ENCODE results near the gene HS6ST3. TPM values are rescaled to one million over a fixed set of nuclear protein-coding genes. Genes with fewer than 3 reads are reported as not detected.

Gene HS6ST3
- total RNA-seq, 4 donors from 2014 or later: 0.97 to 2.2 (median 2.0) TPM

- Histone ChIP-seq H3K27ac (no peak overlapping the region), H3K36me3 (no peaks in the 10 kb centered on the region), H3K9me3 (no peaks in the 10 kb centered on the region), H3K27me3 (peaks cover 0 to 3% (median 0%) of the 10 kb centered on the region in 3 donors), H3K4me3 (no peak overlapping the region), H3K4me1 (no peaks in the 10 kb centered on the region)
- TF ChIP-seq POLR2A (IDR thresholded peaks at IDR 0.05): no peak
- TF ChIP-seq, protein P1, sequence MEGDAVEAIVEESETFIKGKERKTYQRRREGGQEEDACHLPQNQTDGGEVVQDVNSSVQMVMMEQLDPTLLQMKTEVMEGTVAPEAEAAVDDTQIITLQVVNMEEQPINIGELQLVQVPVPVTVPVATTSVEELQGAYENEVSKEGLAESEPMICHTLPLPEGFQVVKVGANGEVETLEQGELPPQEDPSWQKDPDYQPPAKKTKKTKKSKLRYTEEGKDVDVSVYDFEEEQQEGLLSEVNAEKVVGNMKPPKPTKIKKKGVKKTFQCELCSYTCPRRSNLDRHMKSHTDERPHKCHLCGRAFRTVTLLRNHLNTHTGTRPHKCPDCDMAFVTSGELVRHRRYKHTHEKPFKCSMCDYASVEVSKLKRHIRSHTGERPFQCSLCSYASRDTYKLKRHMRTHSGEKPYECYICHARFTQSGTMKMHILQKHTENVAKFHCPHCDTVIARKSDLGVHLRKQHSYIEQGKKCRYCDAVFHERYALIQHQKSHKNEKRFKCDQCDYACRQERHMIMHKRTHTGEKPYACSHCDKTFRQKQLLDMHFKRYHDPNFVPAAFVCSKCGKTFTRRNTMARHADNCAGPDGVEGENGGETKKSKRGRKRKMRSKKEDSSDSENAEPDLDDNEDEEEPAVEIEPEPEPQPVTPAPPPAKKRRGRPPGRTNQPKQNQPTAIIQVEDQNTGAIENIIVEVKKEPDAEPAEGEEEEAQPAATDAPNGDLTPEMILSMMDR (IDR thresholded peaks at IDR 0.05 in 4 of 5, conservative IDR thresholded peaks at IDR 0.05 in 1 of 5): no peak
- DNase-seq: no peak
- intact Hi-C loops (cut with DNase I; ENCODE audit: low total_unique reads): no loop called here
- ATAC-seq: no peak
- in situ Hi-C loops (cut with MboI; ENCODE audit: low sequenced_read_pairs in 4 of 4): no loop called here
Observed at GRCh38 chr13:96081888-96082287, 8.0 kb upstream of the HS6ST3 start.

GRCh38 chr13:96082640-96083039, 7.3 kb upstream of the HS6ST3 start:
- peaks cover 0 to 3% (median 0%) of the 10 kb centered on the region in 3 donors for H3K27me3 ChIP-seq

DNA sequence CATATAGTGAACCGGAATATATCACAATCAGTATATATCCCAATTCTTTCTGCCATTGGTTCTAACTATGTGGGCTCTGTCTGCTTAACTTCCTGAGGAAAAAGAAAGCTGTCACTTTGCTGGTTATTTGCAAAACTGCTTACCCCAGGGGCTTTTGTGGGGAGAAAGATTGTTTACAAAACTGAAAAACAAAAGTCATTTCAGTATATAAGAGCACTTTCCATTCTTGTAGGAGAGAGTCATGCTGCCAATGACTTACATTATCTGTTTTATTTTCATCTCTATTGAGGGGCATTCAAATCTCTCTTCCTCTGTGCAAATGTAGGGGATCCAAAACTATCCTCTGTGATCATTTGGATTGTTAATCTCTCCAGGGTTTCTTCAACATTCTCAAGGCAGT, 3.2 kb upstream of the HS6ST3 start:
- H3K4me1 ChIP-seq: peaks cover 0 to 3% of the 10 kb centered on the region in 2 donors
- no peaks in the 10 kb centered on the region for H3K36me3 ChIP-seq
- H3K4me3 ChIP-seq: no peak overlapping the region
- no peak for ATAC-seq
- H3K9me3 ChIP-seq: no peaks in the 10 kb centered on the region
- no peak overlapping the region for H3K27ac ChIP-seq
- intact Hi-C loops (cut with DNase I; ENCODE audit: low total_unique reads): no loop called here
- in situ Hi-C loops (cut with MboI; ENCODE audit: low sequenced_read_pairs in 4 of 4): no loop called here
- no peak for TF ChIP-seq POLR2A (IDR thresholded peaks at IDR 0.05)
- TF ChIP-seq, protein P1 (IDR thresholded peaks at IDR 0.05 in 4 of 5, conservative IDR thresholded peaks at IDR 0.05 in 1 of 5): no peak
- no peak for DNase-seq
- H3K27me3 ChIP-seq: peaks cover 12 to 32% (median 22%) of the 10 kb centered on the region in 3 donors

More at GRCh38 chr13:96082640-96083039, 7.3 kb upstream of the HS6ST3 start:
- TF ChIP-seq, protein P1 (IDR thresholded peaks at IDR 0.05 in 4 of 5, conservative IDR thresholded peaks at IDR 0.05 in 1 of 5): no peak
- TF ChIP-seq POLR2A (IDR thresholded peaks at IDR 0.05): no peak
- H3K4me3 ChIP-seq: no peak overlapping the region
- H3K4me1 ChIP-seq: no peaks in the 10 kb centered on the region
- no peak for ATAC-seq
- intact Hi-C loops (cut with DNase I; ENCODE audit: low total_unique reads): no loop called here
- no peaks in the 10 kb centered on the region for H3K36me3 ChIP-seq
- in situ Hi-C loops (cut with MboI; ENCODE audit: low sequenced_read_pairs in 4 of 4): no loop called here
- no peak for DNase-seq
- H3K27ac ChIP-seq: no peak overlapping the region
- H3K9me3 ChIP-seq: no peaks in the 10 kb centered on the region

- ATAC-seq: no peak
Observed at GRCh38 chr13:96089139-96089538, 768 bp upstream of the HS6ST3 start.

More at GRCh38 chr13:96089139-96089538, 768 bp upstream of the HS6ST3 start:
- peaks cover 0 to 4% of the 10 kb centered on the region in 2 donors for H3K4me1 ChIP-seq
- H3K9me3 ChIP-seq: no peaks in the 10 kb centered on the region
- no peak for TF ChIP-seq POLR2A (IDR thresholded peaks at IDR 0.05)
- TF ChIP-seq, protein P1 (IDR thresholded peaks at IDR 0.05 in 4 of 5, conservative IDR thresholded peaks at IDR 0.05 in 1 of 5): no peak
- in situ Hi-C loops (cut with MboI; ENCODE audit: low sequenced_read_pairs in 4 of 4) (no loop called here), intact Hi-C loops (cut with DNase I; ENCODE audit: low total_unique reads) (no loop called here)
- no peak for DNase-seq
- H3K27ac ChIP-seq: no peak overlapping the region
- H3K36me3 ChIP-seq: no peaks in the 10 kb centered on the region
- no peak overlapping the region for H3K4me3 ChIP-seq
- H3K27me3 ChIP-seq: peaks cover 31 to 56% (median 46%) of the 10 kb centered on the region in 3 donors
